SK-N-DZ (cell line): ENCODE data around the gene CD27.
"Not testable (repeated sequence)": the region's sequence is repeated elsewhere in the genome, so short reads cannot be mapped to it uniquely, and the experiment has no call there.

Source experiments
- DNase-seq: peaks from one replicate; pipeline ENCODE4 v3.0.0-alpha.2; 2015; ENCODE audit warnings: low spot score

CD27 gene

DNA sequence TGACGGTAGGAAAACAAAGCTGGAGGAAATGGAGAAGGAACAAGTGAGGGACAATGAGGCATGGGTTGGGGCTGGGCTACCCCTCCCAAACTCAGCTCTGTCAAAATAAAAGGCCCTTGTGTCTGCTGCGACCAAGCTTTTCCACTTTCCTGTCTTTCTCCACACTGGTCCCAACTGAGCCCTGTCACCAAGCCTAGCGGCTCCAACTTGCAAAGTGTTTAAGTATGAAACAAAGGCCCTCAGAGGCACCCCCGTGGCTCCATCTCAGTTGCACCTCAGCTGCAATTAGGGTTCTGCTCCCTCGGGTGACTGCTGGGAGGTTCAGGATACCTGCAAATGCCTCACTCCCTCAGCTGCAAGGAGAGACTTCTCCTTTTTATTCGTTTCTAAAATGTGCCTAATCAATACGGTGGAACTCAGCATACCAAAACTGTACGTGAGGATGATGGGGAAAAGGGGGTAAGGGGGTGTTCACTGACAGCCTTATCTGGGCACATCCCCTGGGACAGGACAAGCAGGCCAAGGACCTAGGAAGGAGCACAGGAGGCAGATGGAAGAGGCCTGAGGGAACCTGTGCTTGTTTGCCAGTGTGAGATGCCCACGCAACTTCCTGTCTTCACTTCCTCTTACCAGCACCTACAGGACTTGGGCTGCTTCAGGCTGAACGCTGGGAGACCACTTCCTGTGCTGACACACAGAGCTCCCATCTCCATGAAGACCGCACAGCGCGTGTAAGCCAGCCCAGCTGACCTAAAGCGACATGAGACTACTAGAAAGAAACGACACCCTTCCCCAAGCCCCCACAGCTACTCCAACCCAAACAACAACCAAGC lies 16.9 kb downstream of the CD27 start:
- DNase-seq = no peak

DNA sequence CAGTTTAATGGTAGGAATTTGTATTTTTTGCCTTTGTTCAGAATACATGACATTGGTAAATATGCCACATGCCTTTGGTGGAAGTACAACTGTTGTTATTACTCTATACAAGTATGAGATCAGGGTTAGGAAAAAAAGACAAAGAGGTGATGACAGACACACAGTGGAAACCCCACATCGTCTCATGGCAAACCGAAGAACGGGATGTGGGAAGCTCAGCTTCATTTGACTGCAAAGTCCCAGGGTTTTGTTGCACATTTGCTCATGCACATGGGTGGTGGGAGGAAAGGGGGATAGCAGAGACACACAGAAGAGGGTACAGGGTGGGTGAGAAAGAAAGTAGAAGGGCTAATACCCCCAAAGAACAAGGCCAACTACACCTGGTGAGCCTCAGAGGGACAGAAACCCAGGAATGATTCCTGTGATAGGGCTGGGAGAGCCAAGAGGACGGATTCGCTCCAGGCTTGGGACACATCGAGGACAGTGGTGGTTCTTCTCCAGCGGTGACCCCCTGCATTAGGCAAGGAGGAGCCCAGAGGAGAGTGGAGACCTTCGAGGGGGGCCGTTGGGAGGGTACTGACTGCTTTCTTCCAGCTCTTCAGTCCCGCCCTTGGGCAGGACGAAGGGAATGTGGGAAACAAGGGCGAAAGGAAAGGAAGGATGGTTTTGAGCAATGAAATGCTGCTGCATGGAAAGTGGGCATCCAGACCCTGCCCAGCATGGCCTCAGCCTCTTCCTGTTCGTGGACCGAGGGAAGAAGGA lies 17.7 kb downstream of the CD27 start:
- DNase-seq = no peak

DNA sequence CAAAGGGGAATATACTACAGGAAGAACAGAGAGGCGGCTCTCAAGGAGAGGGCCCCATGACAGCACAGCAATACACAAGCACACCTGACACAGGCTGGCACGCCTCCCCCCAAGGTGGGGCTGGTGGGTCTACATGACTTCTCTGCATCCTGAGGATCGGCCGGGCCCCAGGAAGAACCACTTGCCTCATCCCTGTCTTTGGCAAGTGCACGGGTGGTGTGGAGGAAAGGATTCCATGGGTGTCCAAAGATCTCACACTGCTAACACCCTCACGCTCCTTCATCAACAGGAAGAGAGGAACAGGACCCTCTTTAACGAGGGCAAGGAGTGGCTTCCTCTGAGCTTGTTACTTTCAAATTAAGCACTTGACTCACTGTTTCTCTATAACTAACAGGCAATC lies 18.5 kb downstream of the CD27 start:
- no peak for DNase-seq

DNA sequence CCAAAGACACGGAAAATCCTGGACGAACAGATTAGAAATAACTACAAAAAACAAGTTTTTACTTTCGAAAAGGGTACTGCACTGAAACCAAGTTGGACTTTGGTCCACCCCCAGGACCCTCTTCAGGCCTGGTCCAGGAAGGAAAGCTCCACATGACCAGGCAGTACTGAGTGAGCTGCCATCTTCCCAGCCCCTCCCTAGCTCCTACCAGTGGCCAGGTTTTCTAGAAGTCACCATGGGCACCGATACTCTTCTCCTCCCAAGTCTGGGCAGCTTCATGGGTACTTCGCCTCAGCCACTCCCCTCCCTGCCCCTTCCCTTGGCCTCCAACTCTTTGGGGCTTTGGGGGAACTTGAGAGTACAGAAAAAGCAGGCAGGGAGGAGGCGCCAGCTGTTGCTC lies 19.1 kb downstream of the CD27 start:
- DNase-seq = no peak

DNA sequence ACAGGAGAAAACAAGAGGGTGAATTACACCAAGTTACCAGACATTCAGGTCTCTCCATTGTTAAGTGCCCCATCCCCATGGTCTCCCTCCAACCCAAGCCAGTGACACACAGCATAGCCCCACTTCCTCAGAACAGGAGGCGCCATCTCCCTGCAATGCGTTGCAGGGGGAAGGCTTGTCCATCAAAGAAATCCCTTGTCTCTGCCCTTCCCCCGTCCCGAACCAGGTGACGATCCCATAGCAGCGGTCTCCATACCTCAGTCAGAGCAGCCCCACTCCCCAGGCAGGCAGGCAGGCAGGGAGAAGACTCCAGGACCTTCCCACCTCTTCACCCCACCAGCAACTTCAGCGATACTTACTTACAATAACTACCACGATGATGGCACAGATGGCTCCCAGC lies 19.8 kb downstream of the CD27 start:
- no peak for DNase-seq

DNA sequence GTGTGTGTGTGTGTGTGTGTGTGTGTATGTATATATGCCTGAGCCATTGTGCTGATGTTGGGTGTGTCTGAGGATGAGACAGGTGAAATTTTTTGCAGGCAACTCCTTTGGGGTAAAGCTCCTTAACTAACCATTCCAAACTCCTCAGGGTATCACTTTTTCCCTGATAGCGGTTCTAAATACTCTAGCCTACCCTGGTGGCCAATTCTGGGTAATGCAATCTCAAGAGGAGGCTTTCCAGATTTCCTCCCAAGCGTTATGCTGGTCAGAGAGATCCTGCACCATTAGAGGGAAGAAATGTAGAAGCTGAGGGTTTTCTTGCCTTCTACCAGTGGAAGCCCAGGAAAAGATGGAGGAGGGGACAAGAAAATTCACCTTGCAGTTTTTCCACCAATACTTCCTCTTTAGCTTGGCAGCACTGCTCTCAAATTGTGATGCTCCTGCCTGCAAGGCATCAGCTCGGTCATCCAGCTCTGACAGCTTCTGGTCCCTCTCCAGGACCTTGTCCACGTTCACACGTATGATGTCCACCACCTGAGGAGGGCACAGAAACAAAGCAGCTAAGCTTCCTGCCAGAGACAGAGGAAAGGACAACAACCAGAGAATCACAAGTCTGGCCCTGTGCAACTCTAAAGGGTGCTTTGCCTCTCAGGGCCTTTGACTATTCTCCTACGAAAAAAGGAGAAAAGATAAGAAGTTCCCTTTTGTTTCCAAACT lies 20.9 kb downstream of the CD27 start:
- DNase-seq = peak; percentile 75

DNA sequence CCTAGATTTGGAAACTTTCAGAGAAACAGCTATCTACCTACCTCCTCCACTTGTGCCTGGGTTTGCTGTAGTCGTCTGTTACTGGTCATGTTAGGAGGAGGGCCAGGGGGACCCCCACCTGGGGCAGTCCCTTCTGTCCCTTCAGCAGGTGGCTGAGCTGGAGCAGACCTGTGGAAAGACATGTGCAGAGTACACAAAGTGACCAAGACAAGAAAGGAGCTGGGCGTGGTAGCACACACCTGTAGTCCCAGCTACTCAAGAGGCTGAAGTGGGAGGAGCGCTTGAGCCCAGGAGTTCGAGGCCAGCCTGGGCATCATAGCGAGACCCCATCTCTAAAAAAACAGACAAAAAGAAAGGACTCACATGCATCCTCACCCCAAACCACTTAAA lies 21.4 kb downstream of the CD27 start:
- no peak for DNase-seq

DNA sequence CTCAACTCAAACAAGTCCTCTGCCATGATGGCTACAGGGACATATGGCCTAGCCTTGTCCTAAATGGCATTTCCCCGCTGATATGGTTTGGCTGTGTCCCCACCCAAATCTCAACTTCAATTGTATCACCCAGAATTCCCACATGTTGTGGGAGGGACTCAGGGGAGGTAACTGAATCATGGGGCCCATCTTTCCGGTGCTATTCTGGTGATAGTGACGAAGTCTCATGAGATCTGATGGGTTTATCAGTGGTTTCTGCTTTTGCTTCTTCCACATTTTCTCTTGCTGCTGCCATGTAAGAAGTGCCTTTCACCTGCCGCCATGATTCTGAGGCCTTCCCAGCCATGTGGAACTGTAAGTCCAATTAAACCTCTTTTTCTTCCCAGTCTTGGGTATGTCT lies 22.0 kb downstream of the CD27 start:
- not testable (repeated sequence) for DNase-seq

DNA sequence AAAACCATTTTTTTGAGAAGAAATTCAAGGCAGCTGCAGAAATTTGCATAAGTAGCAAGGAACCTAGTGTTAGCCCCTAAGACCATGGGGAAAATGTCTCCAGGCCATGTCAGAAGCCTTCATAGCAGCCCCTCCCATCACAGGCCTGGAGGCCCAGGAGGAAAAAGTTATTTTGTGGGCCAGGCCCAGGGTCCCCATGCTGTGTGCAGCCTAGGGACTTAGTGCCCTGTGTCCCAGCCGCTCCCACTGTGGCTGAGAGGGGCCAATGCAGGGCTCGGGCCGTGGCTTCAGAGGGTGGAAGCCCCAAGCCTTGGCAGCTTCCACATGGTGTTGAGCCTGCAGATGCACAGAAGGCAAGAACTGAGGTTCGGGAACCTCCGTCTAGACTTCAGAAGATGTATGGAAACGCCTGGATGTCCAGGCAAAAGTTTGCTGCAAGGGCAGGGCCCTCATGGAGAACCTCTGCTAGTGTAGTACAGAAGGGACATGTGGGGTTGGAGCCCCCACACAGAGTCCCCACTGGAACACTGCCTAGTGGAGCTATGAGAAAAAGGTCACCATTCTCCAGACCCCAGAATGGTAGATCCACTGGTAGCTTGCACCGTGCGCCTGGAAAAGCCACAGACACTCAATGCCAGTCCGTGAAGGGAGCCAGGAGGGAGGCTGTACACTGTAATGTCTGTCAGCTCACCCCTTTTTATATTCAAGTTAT lies 23.0 kb downstream of the CD27 start:
- DNase-seq = not testable (repeated sequence)

DNA sequence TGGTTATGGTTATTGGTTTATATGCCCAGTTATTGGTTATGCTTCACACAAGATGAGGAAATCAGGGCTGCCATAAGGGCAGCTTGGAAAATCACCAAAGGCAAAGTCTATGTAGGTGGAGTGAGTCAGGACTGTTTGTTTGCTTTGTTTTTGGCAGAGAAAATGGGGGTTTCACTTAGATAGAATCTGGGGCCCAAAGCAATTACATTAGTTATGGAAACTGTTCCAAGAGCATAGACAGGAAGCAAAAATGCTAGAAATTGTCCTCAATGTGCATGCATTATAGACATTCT lies 23.5 kb downstream of the CD27 start:
- no peak for DNase-seq

DNA sequence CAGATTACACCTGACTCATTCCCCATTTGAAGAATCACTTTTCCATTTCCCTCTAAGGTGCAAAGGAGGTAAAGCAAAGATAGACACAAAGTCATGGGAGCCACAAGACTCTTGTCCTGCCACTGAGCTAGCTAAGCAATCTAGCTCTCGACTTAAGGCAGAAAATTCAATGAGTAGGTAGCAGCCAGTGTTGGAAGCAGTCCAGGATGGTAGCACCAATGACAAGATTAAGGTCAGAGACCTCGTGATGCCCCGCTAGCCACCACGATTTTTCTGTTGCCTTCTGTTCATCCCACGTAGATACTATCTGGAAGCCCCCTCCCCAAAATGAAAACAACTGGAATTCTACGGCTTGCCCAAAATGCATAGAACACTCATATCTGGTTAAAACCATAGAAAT lies 24.3 kb downstream of the CD27 start:
- DNase-seq = no peak

DNA sequence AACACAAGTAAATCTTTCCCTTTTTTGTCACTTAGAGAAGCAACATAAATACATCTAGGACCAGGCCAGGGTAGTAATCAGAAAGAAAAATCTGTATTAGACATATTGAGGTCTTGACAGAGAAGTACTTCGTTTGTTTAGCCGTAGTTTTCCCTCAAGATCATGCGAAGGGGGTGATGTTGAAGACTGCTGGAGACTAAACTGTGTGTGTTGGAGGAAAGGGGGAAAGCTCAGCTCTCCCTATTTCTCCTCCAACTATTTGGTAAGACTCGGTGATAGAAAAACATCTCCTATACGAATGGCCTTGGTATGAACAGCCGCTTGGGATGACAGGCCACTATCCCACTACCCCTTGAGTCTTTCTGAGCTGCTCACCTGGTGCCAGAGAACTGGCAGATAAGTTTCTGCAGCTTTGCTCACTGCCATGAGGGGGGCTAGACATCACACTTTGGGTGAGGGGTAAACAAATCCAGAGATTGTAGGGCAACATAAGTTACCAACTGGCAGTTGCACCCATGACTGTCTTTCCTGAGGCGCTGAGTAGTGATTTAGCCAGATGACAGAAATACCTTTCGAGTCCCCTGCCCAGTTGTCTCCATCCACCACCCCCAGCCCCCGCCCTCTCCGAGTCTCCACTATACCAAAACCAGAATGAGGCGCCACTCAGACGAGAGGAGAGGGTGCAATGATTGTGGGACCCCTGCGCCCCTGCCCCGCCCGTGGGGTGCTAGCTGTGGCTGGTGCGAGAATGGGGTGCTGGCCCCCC lies 25.0 kb downstream of the CD27 start:
- no peak for DNase-seq

DNA sequence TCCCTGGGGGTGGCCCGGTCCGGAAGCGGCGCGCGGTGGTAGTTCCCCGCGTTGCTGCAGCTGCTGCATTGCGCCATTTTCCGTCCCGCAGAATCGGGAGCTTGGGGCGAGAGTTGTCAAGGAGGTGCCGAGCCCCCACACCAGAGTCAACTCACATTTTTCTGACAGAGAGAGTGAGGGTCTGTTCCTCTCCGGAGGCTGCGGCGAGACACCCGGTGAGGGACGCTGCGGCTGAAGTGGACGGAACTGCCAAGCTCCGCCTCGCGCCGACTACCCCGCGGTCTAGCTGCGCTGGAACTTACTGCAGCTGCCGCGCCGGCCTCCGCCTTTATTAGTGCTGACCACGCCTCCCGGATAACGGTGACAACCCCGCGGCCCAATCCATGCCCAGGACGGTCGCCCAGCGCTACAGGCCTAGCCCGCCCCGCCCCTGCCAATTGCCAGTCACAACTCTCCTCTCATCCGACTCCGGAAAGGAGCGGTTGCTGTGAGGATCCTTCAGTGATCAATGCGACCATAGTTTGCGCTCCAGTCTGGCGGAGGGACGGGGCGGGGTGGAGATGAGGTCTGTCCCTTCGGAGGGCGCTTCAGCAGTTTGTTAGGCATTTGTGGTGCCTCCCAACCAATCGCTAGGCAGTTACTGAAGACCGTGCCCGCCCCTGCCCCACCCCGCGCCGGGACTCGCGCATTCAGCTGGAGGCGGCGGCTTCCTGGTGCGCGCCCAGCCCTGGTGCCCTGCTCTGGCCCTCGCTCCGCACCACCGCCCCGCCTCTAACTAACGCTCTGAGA lies 25.8 kb downstream of the CD27 start, which contains the start of gene VAMP1:
Gene VAMP1 (minus strand): TSS at position 303 of the 789 bp plus-strand sequence. CDS start 146 bp downstream, at position 157.
- DNase-seq = peak; percentile 98

DNA sequence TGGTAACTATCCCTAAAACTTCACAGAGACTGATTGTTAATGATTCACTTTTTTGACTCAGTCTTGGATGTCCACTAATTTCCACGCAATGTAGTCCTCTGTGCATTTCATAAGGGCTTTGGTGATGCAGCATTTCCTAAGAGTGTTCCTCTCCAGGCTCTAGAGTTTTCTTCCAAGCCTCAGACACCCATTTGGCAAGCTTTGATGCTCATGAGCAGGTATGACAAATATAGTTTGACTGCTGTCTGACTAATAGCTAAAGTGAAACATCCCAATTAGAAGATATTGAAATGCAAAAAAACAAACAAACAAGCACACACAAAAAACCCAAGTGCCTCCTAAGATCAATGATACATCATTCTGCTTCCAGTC lies 27.2 kb downstream of the CD27 start:
- no peak for DNase-seq

DNA sequence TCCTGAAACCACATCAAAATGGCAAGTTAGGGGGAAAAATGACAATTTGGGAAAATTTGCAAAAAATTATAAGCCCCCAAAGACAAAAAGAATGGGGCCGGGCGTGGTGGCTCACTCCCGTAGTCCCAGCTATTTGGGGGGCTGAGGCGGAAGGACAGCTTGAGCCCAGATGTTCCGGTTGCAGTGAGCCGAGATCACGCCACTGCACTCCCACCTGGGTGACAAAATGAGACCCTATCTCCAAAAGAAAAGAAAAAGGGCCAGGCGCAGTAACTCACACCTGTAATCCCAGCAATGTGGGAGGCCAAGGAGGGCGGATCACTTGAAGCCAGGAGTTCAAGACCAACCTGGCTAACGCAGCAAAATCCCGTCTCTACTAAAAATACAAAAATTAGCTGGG lies 27.7 kb downstream of the CD27 start:
- DNase-seq = no peak

DNA sequence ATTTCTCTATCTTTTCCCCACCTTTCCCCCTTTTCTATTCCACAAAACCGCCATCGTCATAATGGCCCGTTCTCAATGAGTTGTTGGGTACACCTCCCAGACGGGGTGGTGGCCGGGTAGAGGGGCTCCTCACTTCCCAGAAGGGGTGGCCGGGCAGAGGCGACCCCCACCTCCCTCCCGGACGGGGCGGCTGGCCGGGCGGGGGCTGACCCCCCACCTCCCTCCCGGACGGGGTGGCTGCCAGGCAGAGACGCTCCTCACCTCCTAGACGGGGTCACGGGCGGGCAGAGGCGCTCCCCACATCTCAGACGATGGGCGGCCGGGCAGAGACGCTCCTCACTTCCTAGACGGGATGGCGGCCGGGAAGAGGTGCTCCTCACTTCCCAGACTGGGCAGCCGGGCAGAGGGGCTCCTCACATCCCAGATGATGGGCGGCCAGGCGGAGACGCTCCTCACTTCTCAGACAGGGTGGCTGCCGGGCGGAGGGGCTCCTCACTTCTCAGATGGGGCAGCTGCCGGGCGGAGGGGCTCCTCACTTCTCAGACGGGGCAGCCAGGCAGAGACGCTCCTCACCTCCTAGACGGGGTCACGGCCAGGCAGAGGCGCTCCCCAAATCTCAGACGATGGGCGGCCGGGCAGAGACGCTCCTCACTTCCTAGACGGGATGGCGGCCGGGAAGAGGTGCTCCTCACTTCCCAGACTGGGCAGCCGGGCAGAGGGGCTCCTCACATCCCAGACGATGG lies 30.6 kb downstream of the CD27 start:
- not testable (repeated sequence) for DNase-seq

DNA sequence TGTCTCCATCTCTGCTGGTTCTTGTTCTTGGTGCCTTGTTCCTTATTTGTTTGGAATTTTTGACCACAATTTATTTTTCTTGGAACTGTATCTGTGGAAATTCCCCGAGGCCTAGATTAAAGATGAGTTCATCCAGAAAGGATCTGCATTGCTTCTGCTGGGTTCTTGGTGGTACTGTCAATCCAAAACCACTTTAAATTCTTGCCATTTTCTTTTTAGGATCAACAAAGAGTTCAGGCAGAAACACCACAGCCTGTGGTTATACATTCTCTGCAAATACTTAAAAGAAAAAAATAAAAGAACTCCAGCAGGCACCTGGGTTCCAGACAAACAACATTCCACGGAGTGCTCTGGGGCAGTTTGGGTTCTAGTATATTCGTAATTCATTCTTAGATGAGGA lies 31.7 kb downstream of the CD27 start:
- DNase-seq = no peak

DNA sequence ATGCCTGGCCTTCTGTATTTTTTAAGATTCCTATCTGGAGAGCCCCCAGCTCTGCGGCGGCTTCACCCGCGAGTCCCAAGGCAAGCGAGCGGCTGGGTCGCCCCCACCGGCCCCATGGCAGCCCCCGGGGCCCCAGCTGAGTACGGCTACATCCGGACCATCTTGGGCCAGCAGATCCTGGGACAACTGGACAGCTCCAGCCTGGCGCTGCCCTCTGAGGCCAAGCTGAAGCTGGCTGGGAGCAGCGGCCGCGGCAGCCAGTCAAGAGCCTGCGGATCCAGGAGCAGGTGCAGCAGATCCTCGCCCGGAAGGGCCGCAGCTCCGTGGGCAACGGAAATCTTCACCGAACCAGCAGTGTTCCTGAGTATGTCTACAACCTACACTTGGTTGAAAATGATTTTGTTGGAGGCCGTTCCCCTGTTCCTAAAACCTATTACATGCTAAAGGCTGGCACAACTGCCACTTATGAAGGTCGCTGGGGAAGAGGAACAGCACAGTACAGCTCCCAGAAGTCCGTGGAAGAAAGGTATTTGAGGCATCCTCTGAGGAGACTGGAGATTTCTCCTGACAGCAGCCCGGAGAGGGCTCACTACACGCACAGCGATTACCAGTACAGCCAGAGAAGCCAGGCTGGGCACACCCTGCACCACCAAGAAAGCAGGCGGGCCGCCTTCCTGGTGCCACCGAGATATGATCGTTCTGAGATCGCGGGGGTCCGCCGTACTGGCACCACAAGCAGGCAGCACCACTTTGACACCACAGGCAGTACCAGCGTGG lies 33.0 kb downstream of the CD27 start:
- not testable (repeated sequence) for DNase-seq

DNA sequence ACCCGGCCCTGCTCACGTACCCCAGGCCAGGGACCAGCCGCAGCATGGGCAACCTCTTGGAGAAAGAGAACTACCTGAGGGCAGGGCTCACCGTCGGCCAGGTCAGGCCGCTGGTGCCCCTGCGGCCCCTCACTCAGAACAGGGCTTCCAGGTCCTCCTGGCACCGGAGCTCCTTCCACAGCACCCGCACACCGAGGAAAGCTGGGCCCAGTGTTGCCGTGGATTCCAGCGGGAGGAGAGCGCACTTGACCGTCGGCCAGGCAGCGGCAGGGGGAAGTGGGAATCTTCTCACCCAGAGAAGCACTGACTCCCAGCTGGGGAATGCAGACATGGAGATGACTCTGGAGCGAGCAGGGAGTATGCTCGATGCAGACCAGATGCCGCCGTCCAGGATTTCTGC lies 33.7 kb downstream of the CD27 start:
- no peak for DNase-seq
